ENCODE data around the gene CCDC27.
A peak's percentile ranks its signal among the peaks of the same experiment; 100 is the strongest.

The CCDC27 gene

DNA sequence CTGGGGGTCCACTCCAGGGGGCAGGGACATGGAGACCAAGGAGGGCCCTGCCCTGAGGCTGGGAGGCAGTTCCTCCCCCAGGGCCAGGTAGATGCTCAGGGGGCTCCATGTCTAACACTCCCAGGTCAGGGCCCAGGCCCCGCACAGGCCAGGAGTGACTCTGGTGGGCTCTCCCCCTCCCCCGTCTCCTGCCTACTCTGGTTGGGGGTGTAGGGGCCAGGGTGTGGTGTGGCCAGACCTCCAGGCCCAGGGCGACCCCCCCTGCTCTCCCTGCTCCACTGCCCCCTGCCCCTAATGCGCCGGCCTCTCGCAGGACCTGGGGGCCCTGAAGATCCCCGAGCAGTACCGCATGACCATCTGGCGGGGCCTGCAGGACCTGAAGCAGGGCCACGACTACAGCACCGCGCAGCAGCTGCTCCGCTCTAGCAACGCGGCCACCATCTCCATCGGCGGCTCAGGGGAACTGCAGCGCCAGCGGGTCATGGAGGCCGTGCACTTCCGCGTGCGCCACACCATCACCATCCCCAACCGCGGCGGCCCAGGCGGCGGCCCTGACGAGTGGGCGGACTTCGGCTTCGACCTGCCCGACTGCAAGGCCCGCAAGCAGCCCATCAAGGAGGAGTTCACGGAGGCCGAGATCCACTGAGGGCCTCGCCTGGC lies 19.7 kb upstream of the CCDC27 start:
- H3K36me3 ChIP-seq (ENCODE audit: control insufficient read depth, insufficient read depth, low read length), result peaks cover 22% of the 10 kb centered on the region
- H3K9me3 ChIP-seq (ENCODE audit: control insufficient read depth, insufficient read depth, low read depth, low read length), result no peaks in the 10 kb centered on the region
- H3K27me3 ChIP-seq (ENCODE audit: control insufficient read depth, insufficient read depth, low read length), result peaks cover 14% of the 10 kb centered on the region; the same call in 1 of the 2 replicates
- peaks cover 13% of the 10 kb centered on the region; the same call in 1 of the 2 replicates for H3K4me1 ChIP-seq (ENCODE audit: control insufficient read depth, insufficient read depth, low read length)
- no peak overlapping the region for H3K27ac ChIP-seq (ENCODE audit: low read depth, low read length)
- peak overlapping the region; percentile 7 for H3K9ac ChIP-seq (ENCODE audit: low read length)
- H3K4me3 ChIP-seq (ENCODE audit: low read depth, low read length), result peak overlapping the region; percentile 42

DNA sequence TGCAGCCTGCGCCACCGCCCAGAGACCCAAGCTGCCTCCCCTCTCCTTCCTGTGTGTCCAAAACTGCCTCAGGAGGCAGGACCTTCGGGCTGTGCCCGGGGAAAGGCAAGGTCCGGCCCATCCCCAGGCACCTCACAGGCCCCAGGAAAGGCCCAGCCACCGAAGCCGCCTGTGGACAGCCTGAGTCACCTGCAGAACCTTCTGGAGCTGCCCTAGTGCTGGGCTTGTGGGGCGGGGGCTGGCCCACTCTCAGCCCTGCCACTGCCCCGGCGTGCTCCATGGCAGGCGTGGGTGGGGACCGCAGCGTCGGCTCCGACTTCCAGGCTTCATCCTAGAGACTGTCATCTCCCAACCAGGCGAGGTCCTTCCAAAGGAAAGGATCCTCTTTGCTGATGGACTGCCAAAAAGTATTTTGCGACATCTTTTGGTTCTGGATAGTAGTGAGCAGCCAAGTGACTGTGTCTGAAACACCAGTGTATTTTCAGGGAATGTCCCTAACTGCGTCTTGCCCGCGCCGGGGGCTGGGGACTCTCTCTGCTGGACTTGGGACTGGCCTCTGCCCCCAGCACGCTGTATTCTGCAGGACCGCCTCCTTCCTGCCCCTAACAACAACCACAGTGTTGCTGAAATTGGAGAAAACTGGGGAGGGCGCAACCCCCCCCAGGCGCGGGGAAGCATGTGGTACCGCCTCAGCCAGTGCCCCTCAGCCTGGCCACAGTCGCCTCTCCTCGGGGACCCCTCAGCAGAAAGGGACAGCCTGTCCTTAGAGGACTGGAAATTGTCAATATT lies 19.0 kb upstream of the CCDC27 start:
- Histone ChIP-seq H3K36me3 (ENCODE audit: control insufficient read depth, insufficient read depth, low read length) (peaks cover 28% of the 10 kb centered on the region), H3K9ac (ENCODE audit: low read length) (peak overlapping the region; percentile 7), H3K4me3 (ENCODE audit: low read depth, low read length) (peak overlapping the region; percentile 42), H3K27me3 (ENCODE audit: control insufficient read depth, insufficient read depth, low read length) (peaks cover 7% of the 10 kb centered on the region; the same call in 1 of the 2 replicates), H3K9me3 (ENCODE audit: control insufficient read depth, insufficient read depth, low read depth, low read length) (no peaks in the 10 kb centered on the region), H3K27ac (ENCODE audit: low read depth, low read length) (no peak overlapping the region), H3K4me1 (ENCODE audit: control insufficient read depth, insufficient read depth, low read length) (peaks cover 13% of the 10 kb centered on the region; the same call in 1 of the 2 replicates)

DNA sequence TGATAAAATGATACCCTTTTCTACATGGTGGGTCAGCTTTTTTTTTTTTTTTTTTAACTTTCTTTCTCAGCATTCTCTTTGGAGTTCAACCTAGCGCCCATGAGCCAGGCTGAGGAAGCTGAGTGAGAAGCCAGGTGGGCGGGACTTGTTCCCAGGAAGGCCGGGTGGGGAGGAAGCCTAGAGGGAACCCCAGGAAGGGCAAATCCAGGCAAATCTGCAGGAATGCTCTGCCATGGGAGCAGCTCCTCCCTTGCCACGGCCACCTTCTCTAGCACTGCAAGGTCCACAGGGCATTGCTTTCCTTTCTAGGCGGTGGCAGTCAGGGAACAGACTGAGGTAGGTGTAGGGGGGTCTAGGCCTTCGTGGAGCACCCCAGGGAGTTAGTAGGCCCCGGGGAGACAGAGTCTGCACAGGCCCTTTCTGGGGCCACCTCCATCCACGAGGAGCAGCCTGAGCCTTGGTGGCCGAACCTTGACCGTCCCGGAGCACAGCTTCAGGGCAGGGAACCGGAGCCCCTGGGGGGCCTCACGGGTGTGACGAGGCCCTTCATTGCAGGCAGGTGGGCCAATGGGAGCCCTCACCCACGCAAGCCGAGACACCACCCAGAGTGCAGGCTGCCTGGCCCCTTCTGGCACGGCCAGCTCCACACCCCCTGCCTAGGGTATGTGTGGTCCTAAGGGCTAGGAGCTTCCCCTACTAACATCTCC lies 18.2 kb upstream of the CCDC27 start:
- no peaks in the 10 kb centered on the region for H3K9me3 ChIP-seq (ENCODE audit: control insufficient read depth, insufficient read depth, low read depth, low read length)
- H3K9ac ChIP-seq (ENCODE audit: low read length), result no peak overlapping the region
- no peak overlapping the region for H3K27ac ChIP-seq (ENCODE audit: low read depth, low read length)
- peaks cover 13% of the 10 kb centered on the region; the same call in 1 of the 2 replicates for H3K4me1 ChIP-seq (ENCODE audit: control insufficient read depth, insufficient read depth, low read length)
- H3K4me3 ChIP-seq (ENCODE audit: low read depth, low read length), result no peak overlapping the region
- H3K27me3 ChIP-seq (ENCODE audit: control insufficient read depth, insufficient read depth, low read length), result peaks cover under 1% of the 10 kb centered on the region; the same call in 1 of the 2 replicates
- H3K36me3 ChIP-seq (ENCODE audit: control insufficient read depth, insufficient read depth, low read length), result peaks cover 36% of the 10 kb centered on the region

DNA sequence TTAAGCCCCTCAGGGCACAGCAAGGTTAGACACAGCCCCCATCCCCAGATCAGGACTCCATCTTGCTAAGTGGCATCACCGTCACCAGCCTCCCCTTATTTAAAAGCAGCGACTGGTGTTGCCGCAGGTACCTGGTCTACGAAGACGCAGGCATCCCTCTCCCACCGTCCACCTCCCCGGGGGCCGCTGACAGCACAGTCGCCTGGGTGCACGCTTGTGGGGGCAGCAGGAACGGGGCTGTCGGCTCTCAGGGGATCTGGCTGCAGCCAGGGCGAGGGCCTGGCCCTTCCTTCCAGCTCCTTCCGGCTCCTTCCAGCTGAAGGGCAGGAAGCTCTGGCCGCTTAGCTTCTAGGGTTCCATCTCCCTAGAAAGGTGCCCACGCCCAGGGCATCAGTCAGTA lies 17.6 kb upstream of the CCDC27 start:
- H3K36me3 ChIP-seq (ENCODE audit: control insufficient read depth, insufficient read depth, low read length), result peaks cover 41% of the 10 kb centered on the region

DNA sequence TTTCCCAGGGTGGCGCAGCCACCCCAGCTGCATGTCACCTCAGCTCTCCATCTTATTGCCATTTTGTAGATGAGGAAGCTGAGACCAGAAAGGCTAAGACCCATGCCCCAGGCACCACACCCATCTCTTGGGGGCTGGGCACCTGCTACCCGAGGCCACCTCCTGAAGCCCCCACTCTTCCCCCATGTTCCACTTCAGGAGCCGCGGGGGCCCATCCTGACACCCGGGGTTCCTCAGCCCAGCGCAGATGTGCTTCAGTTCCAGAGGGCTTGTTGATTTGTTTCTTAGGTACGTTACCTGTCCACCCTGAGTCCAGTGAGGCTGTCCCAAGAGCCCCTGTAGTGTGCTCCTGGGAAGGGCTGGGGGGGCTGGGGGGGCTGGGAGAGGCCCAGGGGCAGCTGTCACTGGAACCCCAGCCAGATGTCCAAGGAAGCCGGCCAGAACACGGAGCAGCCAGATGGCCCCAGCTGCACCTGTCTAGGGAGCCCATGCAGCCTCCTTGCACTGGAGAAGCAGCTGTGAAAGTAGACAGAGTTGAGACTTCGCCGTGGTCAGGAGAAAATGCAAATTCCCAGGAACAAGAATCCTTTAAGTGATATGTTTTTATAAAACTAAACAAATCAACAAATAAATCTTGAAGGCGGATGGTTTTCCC lies 17.1 kb upstream of the CCDC27 start:
- H3K36me3 ChIP-seq (ENCODE audit: control insufficient read depth, insufficient read depth, low read length), result peaks cover 47% of the 10 kb centered on the region

More for the DNA sequence above, 17.6 kb upstream of the CCDC27 start:
- Histone ChIP-seq H3K9me3 (ENCODE audit: control insufficient read depth, insufficient read depth, low read depth, low read length) (no peaks in the 10 kb centered on the region), H3K27me3 (ENCODE audit: control insufficient read depth, insufficient read depth, low read length) (no peaks in the 10 kb centered on the region), H3K4me1 (ENCODE audit: control insufficient read depth, insufficient read depth, low read length) (peaks cover 13% of the 10 kb centered on the region; the same call in 1 of the 2 replicates), H3K9ac (ENCODE audit: low read length) (no peak overlapping the region), H3K4me3 (ENCODE audit: low read depth, low read length) (no peak overlapping the region), H3K27ac (ENCODE audit: low read depth, low read length) (no peak overlapping the region)

DNA sequence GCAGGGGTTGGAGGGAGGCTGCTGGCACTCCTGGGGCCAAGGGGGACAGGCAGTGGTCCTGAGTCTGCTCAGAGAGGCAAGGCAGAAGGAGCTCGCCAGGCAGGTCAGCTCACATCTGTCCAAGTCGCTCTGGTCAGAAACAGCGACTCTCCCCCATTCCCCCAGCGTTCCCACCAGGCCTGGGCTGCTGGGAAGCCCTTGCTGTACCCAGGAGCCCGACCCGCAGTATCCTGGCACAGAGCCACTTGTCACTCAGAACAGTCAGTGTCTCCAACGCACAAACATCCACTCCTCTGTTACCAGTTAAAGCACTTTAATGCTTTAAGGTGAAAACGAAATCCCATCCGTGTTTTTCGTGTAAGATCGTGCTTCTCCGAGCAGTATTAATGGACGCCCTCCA lies 16.6 kb upstream of the CCDC27 start:
- Histone ChIP-seq H3K9ac (ENCODE audit: low read length) (no peak overlapping the region), H3K27ac (ENCODE audit: low read depth, low read length) (no peak overlapping the region), H3K36me3 (ENCODE audit: control insufficient read depth, insufficient read depth, low read length) (peaks cover 51% of the 10 kb centered on the region)

More for the DNA sequence above, 17.1 kb upstream of the CCDC27 start:
- no peaks in the 10 kb centered on the region for H3K27me3 ChIP-seq (ENCODE audit: control insufficient read depth, insufficient read depth, low read length)
- no peak overlapping the region for H3K27ac ChIP-seq (ENCODE audit: low read depth, low read length)
- no peak overlapping the region for H3K4me3 ChIP-seq (ENCODE audit: low read depth, low read length)
- no peaks in the 10 kb centered on the region for H3K9me3 ChIP-seq (ENCODE audit: control insufficient read depth, insufficient read depth, low read depth, low read length)
- no peak overlapping the region for H3K9ac ChIP-seq (ENCODE audit: low read length)
- peaks cover 13% of the 10 kb centered on the region; the same call in 1 of the 2 replicates for H3K4me1 ChIP-seq (ENCODE audit: control insufficient read depth, insufficient read depth, low read length)

DNA sequence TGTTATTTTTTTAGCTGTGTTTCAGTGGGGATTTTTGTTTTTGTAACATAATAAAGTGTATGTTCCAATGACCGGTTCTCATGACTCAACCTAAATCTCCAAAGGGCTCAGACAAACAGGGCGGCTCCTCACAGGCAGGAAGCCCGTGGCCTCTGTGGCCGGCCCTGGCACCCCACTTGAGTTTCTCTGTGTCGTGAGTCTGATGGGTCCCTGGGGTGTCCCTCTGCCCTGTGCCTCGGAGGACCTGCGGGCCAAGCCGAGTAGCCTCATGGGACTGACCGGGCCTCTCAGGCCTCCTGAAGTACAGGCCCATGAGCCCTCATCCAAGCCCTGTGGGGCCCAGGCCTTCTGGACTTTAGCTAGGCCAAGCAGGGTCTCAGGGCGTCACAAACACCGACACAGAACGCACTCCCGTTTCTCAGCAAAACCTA lies 16.1 kb upstream of the CCDC27 start:
- H3K4me1 ChIP-seq (ENCODE audit: control insufficient read depth, insufficient read depth, low read length), result peaks cover 13% of the 10 kb centered on the region; the same call in 1 of the 2 replicates
- peaks cover 56% of the 10 kb centered on the region for H3K36me3 ChIP-seq (ENCODE audit: control insufficient read depth, insufficient read depth, low read length)
- H3K9ac ChIP-seq (ENCODE audit: low read length), result no peak overlapping the region
- H3K27ac ChIP-seq (ENCODE audit: low read depth, low read length), result no peak overlapping the region
- H3K27me3 ChIP-seq (ENCODE audit: control insufficient read depth, insufficient read depth, low read length), result no peaks in the 10 kb centered on the region
- H3K9me3 ChIP-seq (ENCODE audit: control insufficient read depth, insufficient read depth, low read depth, low read length), result no peaks in the 10 kb centered on the region
- H3K4me3 ChIP-seq (ENCODE audit: low read depth, low read length), result no peak overlapping the region

More for the DNA sequence above, 16.6 kb upstream of the CCDC27 start:
- H3K4me3 ChIP-seq (ENCODE audit: low read depth, low read length), result no peak overlapping the region
- peaks cover 13% of the 10 kb centered on the region; the same call in 1 of the 2 replicates for H3K4me1 ChIP-seq (ENCODE audit: control insufficient read depth, insufficient read depth, low read length)
- H3K27me3 ChIP-seq (ENCODE audit: control insufficient read depth, insufficient read depth, low read length), result no peaks in the 10 kb centered on the region
- H3K9me3 ChIP-seq (ENCODE audit: control insufficient read depth, insufficient read depth, low read depth, low read length), result no peaks in the 10 kb centered on the region

DNA sequence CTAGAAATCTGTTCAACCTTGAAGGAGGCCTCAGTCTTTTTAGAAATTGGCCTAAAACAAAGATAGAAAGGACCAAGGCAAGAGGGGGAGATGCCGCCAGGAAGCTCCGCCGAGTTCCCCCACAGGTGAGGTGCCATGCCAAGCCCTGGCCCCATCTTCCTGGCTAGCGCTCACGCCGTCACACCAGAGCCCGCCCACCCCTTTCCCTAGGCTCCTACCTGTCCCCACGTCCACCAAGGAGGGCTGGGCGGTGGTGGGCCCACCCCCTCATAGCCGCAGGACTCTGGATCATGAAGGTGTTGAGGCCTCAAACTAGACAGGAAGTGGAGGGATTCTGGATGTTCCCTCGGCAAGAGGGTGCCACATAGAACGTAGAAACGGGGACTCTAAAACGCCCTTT lies 15.5 kb upstream of the CCDC27 start:
- Histone ChIP-seq H3K9me3 (ENCODE audit: control insufficient read depth, insufficient read depth, low read depth, low read length) (no peaks in the 10 kb centered on the region), H3K27me3 (ENCODE audit: control insufficient read depth, insufficient read depth, low read length) (no peaks in the 10 kb centered on the region), H3K4me3 (ENCODE audit: low read depth, low read length) (no peak overlapping the region), H3K4me1 (ENCODE audit: control insufficient read depth, insufficient read depth, low read length) (peaks cover 13% of the 10 kb centered on the region; the same call in 1 of the 2 replicates), H3K36me3 (ENCODE audit: control insufficient read depth, insufficient read depth, low read length) (peaks cover 61% of the 10 kb centered on the region), H3K9ac (ENCODE audit: low read length) (no peak overlapping the region), H3K27ac (ENCODE audit: low read depth, low read length) (no peak overlapping the region)

DNA sequence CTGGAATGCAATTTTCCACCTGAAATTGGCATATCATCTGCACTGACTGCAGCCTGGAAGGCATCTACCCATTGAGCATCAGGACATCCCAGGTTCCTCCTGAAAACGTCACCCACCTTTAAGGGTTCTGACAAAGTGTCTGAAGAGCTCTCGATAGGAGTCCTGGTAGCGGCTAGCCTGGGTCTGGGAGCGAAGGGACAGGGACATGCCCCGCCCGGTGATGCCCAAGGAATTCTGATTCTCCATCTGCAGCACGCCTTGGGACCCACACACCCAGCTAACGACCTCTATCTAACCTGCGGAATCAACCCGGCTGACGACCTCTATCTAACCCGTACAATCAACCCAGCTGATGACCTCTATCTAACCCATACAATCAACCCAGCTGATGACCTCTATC lies 13.3 kb upstream of the CCDC27 start:
- no peak overlapping the region for H3K4me3 ChIP-seq (ENCODE audit: low read depth, low read length)
- peaks cover 77% of the 10 kb centered on the region for H3K36me3 ChIP-seq (ENCODE audit: control insufficient read depth, insufficient read depth, low read length)
- no peak overlapping the region for H3K9ac ChIP-seq (ENCODE audit: low read length)
- no peaks in the 10 kb centered on the region for H3K27me3 ChIP-seq (ENCODE audit: control insufficient read depth, insufficient read depth, low read length)
- H3K4me1 ChIP-seq (ENCODE audit: control insufficient read depth, insufficient read depth, low read length), result peaks cover 3% of the 10 kb centered on the region; the same call in 1 of the 2 replicates
- H3K9me3 ChIP-seq (ENCODE audit: control insufficient read depth, insufficient read depth, low read depth, low read length), result no peaks in the 10 kb centered on the region
- no peak overlapping the region for H3K27ac ChIP-seq (ENCODE audit: low read depth, low read length)

DNA sequence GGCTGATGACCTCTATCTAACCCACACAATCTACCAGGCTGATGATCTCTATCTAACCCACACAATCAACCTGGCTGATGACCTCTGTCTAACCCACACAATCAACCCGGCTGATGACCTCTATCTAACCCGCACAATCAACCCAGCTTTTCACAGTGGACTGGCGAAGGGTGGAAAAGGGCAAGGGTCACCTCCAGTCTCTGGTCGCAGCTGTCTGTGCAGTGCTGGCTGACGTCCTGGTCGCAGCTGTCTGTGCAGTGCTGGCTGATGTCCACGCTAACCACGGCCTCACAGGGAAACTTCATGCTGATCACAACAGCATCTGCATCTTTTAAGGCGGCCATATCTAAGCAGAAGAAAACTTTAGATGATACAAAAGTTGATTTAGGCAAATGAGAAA lies 12.2 kb upstream of the CCDC27 start:
- Histone ChIP-seq H3K36me3 (ENCODE audit: control insufficient read depth, insufficient read depth, low read length) (peaks cover 77% of the 10 kb centered on the region), H3K9me3 (ENCODE audit: control insufficient read depth, insufficient read depth, low read depth, low read length) (no peaks in the 10 kb centered on the region), H3K9ac (ENCODE audit: low read length) (no peak overlapping the region), H3K27ac (ENCODE audit: low read depth, low read length) (no peak overlapping the region), H3K27me3 (ENCODE audit: control insufficient read depth, insufficient read depth, low read length) (no peaks in the 10 kb centered on the region), H3K4me3 (ENCODE audit: low read depth, low read length) (no peak overlapping the region), H3K4me1 (ENCODE audit: control insufficient read depth, insufficient read depth, low read length) (peaks cover 6% of the 10 kb centered on the region; the same call in 1 of the 2 replicates)
